Transverse colon (tissue), 3 donors: Measurements from ENCODE around the gene PROKR2.

ENCODE experiments used
- CTCF ChIP-seq, 5 experiments: fragments of 200-600 bp in 3 of 5; fragments of 450-650 bp in 2 of 5; sonication (generic) in 3 of 5; IDR thresholded peaks; 1 replicate in 2 of 5; 2 replicates in 3 of 5; pipeline ENCODE4 v1.5.1; 2016 to 2017; ENCODE audit warnings: antibody characterized with exemption in 5 of 5, inconsistent platforms in 3 of 5, mild to moderate bottlenecking in 2 of 5, moderate library complexity in 1 of 5
- EP300 ChIP-seq: sonication (generic); formaldehyde crosslinking; IDR thresholded peaks from one replicate; pipeline ENCODE4 v1.6.1; 2017; ENCODE audit warnings: antibody characterized with exemption, low read depth
- POLR2A ChIP-seq: fragments of 450-650 bp; IDR thresholded peaks from one replicate; pipeline ENCODE4 v1.6.1; 2016; ENCODE audit warnings: antibody characterized with exemption, mild to moderate bottlenecking, moderate library complexity

GRCh38 chr20:5290596-5290995 is 26.2 kb downstream of the PROKR2 start:
- TF ChIP-seq CTCF (IDR thresholded peaks at IDR 0.05) (no peak), POLR2A (no peak), EP300 (no peak)
